Endothelial cell of umbilical vein (primary cell): ENCODE measurements around the gene TMEM175. TPM values are rescaled to one million over a fixed set of nuclear protein-coding genes. Genes with fewer than 3 reads are reported as not detected.

ENCODE experiments used
- BruUV-seq: library from RNA; stranded (reverse); fragments of 400-500 nt; replicated peaks from 2 replicates; lab custom pipeline; 2021; lab: Mats Ljungman, UMichigan
- CTCF ChIA-PET: fragments of 300-600, 350-600 bp; sonication (Branson Sonifier 250); formaldehyde crosslinking; loops from one replicate; lab custom pipeline; 2021; ENCODE audit warnings: antibody characterized with exemption, inconsistent platforms; lab: Charles Lee
- POLR2A ChIA-PET: fragments of 300-600, 350-600 bp; sonication (Branson Sonifier 250); formaldehyde crosslinking; loops from one replicate; lab custom pipeline; 2021; ENCODE audit warnings: antibody characterized with exemption, inconsistent platforms; lab: Charles Lee
- DNase-seq: peaks from one replicate; pipeline ENCODE4 v3.0.0-alpha.2; 2011; ENCODE audit warnings: low read depth, low spot score
- FAIRE-seq: peaks from 2 replicates; lab custom pipeline; 2011; peaks lifted over from hg19 to GRCh38; lab: Jason Lieb, UNC
- H2AFZ ChIP-seq: 2 replicates; pipeline ENCODE4 v1.6.0; 2012; ENCODE audit warnings: low read depth, low read length, control low read depth, inconsistent platforms
- H3K27ac ChIP-seq: 2 replicates; pipeline ENCODE4 v1.5.1; 2011; ENCODE audit warnings: low read depth, mild to moderate bottlenecking, control low read depth, low read length, moderate library complexity; ENCODE audit not compliant: insufficient read depth
- H3K27me3 ChIP-seq, 2 experiments: 2 replicates each; pipeline versions ENCODE4 v1.6.0 to v1.6.1; 2011; ENCODE audit warnings: low read length in 2 of 2, mixed read lengths in 1 of 2; ENCODE audit not compliant: control insufficient read depth in 2 of 2, insufficient read depth in 2 of 2
- H3K36me3 ChIP-seq, 2 experiments: 2 replicates in 1 of 2; 3 replicates in 1 of 2; pipeline ENCODE4 v1.5.1; 2011; ENCODE audit warnings: low read length in 2 of 2, mild to moderate bottlenecking in 1 of 2, moderate library complexity in 1 of 2; ENCODE audit not compliant: control insufficient read depth in 2 of 2, insufficient read depth in 2 of 2; ENCODE audit errors: extremely low read depth in 1 of 2
- H3K4me1 ChIP-seq: 3 replicates; pipeline ENCODE4 v1.5.1; 2011; ENCODE audit warnings: mild to moderate bottlenecking, low read length; ENCODE audit not compliant: control insufficient read depth, insufficient read depth; ENCODE audit errors: extremely low read depth
- H3K4me2 ChIP-seq: 2 replicates; pipeline ENCODE4 v1.6.1; 2011; ENCODE audit warnings: low read length, control low read depth, mixed read lengths; ENCODE audit not compliant: insufficient read depth
- H3K4me3 ChIP-seq, 3 experiments: fragments of 200-600 bp in 1 of 3; sonication (generic), shearing (Covaris generic) in 1 of 3; replicated peaks in 1 of 3; 2 replicates each; pipeline ENCODE4 v1.5.1; 2011 to 2016; ENCODE audit warnings: control low read depth in 3 of 3, low read length in 3 of 3, mild to moderate bottlenecking in 2 of 3, inconsistent platforms in 1 of 3, low read depth in 1 of 3, moderate library complexity in 1 of 3; ENCODE audit not compliant: insufficient read depth in 1 of 3
- H3K79me2 ChIP-seq: 2 replicates; pipeline ENCODE4 v1.6.0; 2012; ENCODE audit warnings: low read length, inconsistent platforms; ENCODE audit not compliant: control insufficient read depth, insufficient read depth
- H3K9ac ChIP-seq: replicated peaks from 2 replicates; pipeline ENCODE3; 2011; ENCODE audit warnings: low read length, control low read depth; ENCODE audit not compliant: insufficient read depth; ENCODE audit errors: extremely low read depth
- H3K9me1 ChIP-seq: replicated peaks from 3 replicates; pipeline ENCODE4 v1.6.0; 2011; ENCODE audit warnings: mild to moderate bottlenecking, low read length; ENCODE audit not compliant: control insufficient read depth, insufficient read depth; ENCODE audit errors: extremely low read depth
- H3K9me3 ChIP-seq: replicated peaks from 2 replicates; pipeline ENCODE4 v1.5.1; 2012; ENCODE audit warnings: low read length, inconsistent platforms; ENCODE audit not compliant: control insufficient read depth, insufficient read depth
- H4K20me1 ChIP-seq: replicated peaks from 2 replicates; pipeline ENCODE3; 2011; ENCODE audit warnings: mild to moderate bottlenecking, low read length; ENCODE audit not compliant: control insufficient read depth, insufficient read depth; ENCODE audit errors: extremely low read depth
- CTCF ChIP-seq, 2 donors: IDR thresholded peaks; 1 replicate in 1 of 2; 2 replicates in 1 of 2; pipeline ENCODE4 v1.5.1; 2011; ENCODE audit warnings: low read length in 2 of 2, mild to moderate bottlenecking in 2 of 2, moderate library complexity in 2 of 2, control low read depth in 1 of 2, inconsistent platforms in 1 of 2, low read depth in 1 of 2; ENCODE audit not compliant: insufficient read depth in 1 of 2; ENCODE audit errors: extremely low read depth in 1 of 2
- EZH2 ChIP-seq: IDR thresholded peaks from 2 replicates; pipeline ENCODE4 v1.6.1; 2012; ENCODE audit warnings: borderline replicate concordance, low read depth, mild to moderate bottlenecking, moderate library complexity, low read length, inconsistent platforms; ENCODE audit not compliant: severe bottlenecking
- FOS ChIP-seq: IDR thresholded peaks from 2 replicates; pipeline ENCODE4 v1.6.1; 2011; ENCODE audit warnings: mild to moderate bottlenecking, low read length, moderate library complexity, borderline replicate concordance; ENCODE audit not compliant: insufficient read depth
- GATA2 ChIP-seq: IDR thresholded peaks from 2 replicates; pipeline ENCODE4 v1.7.0; 2011; ENCODE audit warnings: low read depth, mild to moderate bottlenecking, moderate library complexity, mixed read lengths, low read length; ENCODE audit not compliant: insufficient read length, insufficient read depth
- JUN ChIP-seq: IDR thresholded peaks from 2 replicates; pipeline ENCODE4 v1.6.1; 2011; ENCODE audit warnings: borderline replicate concordance, low read depth; ENCODE audit not compliant: insufficient read length, insufficient read depth
- MAX ChIP-seq: IDR thresholded peaks from 2 replicates; pipeline ENCODE4 v1.6.1; 2011; ENCODE audit not compliant: insufficient read depth, insufficient read length
- MYC ChIP-seq: IDR thresholded peaks from one replicate; pipeline ENCODE4 v1.6.1; 2011; ENCODE audit warnings: mild to moderate bottlenecking, low read depth, low read length
- POLR2A ChIP-seq: IDR thresholded peaks from 2 replicates; pipeline ENCODE4 v1.6.1; 2012; ENCODE audit warnings: low read depth, mild to moderate bottlenecking, control low read depth, low read length
- POLR2AphosphoS5 ChIP-seq: IDR thresholded peaks from 2 replicates; pipeline ENCODE4 v1.6.1; 2012; ENCODE audit warnings: low read depth, mild to moderate bottlenecking, control low read depth, low read length, moderate library complexity; ENCODE audit not compliant: insufficient read depth
- dilution Hi-C: fragments of 300-500 bp; cut with MboI; formaldehyde crosslinking; loops from one replicate; pipeline ENCODE4 v1.15.0; 2019; ENCODE audit warnings: low sequenced_read_pairs; ENCODE audit not compliant: extremely low pct_ligation_motif_present
- intact Hi-C: fragments of 100-400 bp; cut with micrococcal nuclease; formaldehyde crosslinking; loops from one replicate; pipeline ENCODE4 v1.10.0; 2022
- polyA plus RNA-seq, 4 experiments: library from polyadenylated mRNA; depleted of rRNA in 3 of 4; stranded (reverse) in 3 of 4; unstranded in 1 of 4; fragments of >200 nt; gene quantifications; 2 replicates each; pipeline versions ENCODE4 v1.2.1 to v1.2.3, GENCODE V29; 2011 to 2012; ENCODE audit warnings: missing spikeins in 1 of 4
- total RNA-seq: library from RNA; stranded (reverse); gene quantifications from 2 replicates; pipeline ENCODE4 v1.2.3, GENCODE V29; 2021

TMEM175 gene
- total and polyA plus RNA-seq, 2 donors (not counting 3 experiments of a cell fraction or from before 2014, with no cell fraction given) = 21.9 to 80.1 TPM

GRCh38 chr4:951594-952468, 19.6 kb downstream of the TMEM175 start:
- Histone ChIP-seq H2AFZ (no peak overlapping the region), H3K36me3 (no peaks in the 10 kb centered on the region), H4K20me1 (no peaks in the 10 kb centered on the region), H3K4me3 (no peak overlapping the region), H3K4me2 (no peak overlapping the region), H3K27me3 (no peaks in the 10 kb centered on the region), H3K9me3 (no peaks in the 10 kb centered on the region), H3K27ac (no peak overlapping the region), H3K9me1 (no peaks in the 10 kb centered on the region), H3K9ac (no peak overlapping the region), H3K79me2 (no peaks in the 10 kb centered on the region), H3K4me1 (no peaks in the 10 kb centered on the region)
- BruUV-seq = no TSS peak
- dilution Hi-C loops (no loop called here), intact Hi-C loops (no loop called here)
- DNase-seq (no peak), FAIRE-seq (no peak)
- ChIA-PET CTCF (no interaction called here), POLR2A (no interaction called here)
- no peak for TF ChIP-seq POLR2AphosphoS5
- TF ChIP-seq GATA2 = no peak
- TF ChIP-seq MAX = no peak
- TF ChIP-seq JUN = no peak
- TF ChIP-seq MYC = no peak
- TF ChIP-seq FOS = no peak
- no peak for TF ChIP-seq POLR2A
- TF ChIP-seq EZH2 = no peak
- TF ChIP-seq CTCF (IDR thresholded peaks at IDR 0.05; ENCODE audit: extremely low read depth in 1 of 2, insufficient read depth in 1 of 2, low read depth in 1 of 2, low read length in 2 of 2) = no peak
